NAMALWA (cell line): ENCODE data around the gene CCDC120.
A peak's percentile ranks its signal among the peaks of the same experiment; 100 is the strongest.

Experiments
- DNase-seq: peaks from one replicate; pipeline ENCODE4 v3.0.0-alpha.2; 2015; ENCODE audit warnings: low spot score

CCDC120 gene

DNA sequence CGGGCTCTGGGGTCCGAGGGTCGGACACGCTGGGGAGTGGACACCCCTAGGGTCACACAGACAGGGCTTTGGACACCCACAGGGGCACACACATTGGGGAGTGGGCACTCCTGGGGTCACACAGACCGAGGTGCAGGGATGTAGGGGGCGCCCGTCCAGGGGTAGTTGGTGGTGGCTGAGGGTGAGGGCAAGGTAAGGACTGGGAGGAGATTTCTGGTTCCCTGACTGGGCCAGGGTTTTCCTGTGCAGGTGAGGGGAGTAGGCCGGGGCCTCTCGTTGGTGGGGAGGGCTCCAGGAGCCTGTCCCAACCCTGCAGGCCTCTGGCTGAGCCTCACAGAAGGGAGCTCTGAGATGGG lies 42.8 kb downstream of the CCDC120 start:
- no peak for DNase-seq

- DNase-seq = no peak
These were observed 43.4 kb downstream of the CCDC120 start for GRCh38 chrX:49102190-49102589.

GRCh38 chrX:49103637-49104036 lies 44.8 kb downstream of the CCDC120 start:
- no peak for DNase-seq

- DNase-seq = no peak
These were observed 47.5 kb downstream of the CCDC120 start for GRCh38 chrX:49106296-49106695.

DNA sequence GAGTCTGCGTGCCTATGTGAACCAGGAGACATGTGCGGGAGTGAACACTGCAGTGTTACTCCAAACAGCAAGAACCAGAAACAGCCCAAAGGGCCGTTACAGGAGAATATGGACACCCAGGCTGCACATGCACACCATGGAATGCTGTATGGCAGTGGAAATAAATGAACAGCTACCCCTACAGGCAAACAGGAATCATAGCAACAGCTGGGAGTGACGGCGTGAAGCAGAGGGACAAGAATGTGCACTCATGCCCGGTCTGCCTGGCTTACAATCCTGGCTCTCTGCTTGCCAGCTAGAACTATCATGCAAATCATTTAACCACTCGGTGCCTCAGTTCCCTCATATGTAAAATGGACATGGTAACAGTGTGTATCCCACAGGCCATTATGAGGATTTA lies 48.1 kb downstream of the CCDC120 start:
- DNase-seq = peak; percentile 50

GRCh38 chrX:49108641-49109040 lies 49.8 kb downstream of the CCDC120 start:
- no peak for DNase-seq

DNA sequence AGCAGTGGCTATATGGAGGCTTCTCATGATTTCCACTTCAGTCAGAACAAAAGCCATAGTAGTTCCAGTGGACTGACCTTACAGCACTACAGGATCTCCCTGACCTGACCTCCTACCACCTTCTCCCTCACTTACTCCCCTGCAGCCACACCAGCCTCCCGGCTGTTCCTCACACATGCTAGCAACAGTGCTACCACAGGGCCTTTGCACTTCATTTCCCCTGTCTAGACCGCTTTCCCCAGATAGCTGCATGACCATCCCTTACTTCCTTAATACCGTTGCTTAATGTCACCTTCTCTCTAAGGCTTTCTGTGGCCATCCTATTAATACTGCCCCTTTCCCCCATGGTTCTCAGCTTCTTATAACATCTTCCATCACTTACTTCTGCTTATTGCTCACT lies 51.6 kb downstream of the CCDC120 start:
- no peak for DNase-seq

DNA sequence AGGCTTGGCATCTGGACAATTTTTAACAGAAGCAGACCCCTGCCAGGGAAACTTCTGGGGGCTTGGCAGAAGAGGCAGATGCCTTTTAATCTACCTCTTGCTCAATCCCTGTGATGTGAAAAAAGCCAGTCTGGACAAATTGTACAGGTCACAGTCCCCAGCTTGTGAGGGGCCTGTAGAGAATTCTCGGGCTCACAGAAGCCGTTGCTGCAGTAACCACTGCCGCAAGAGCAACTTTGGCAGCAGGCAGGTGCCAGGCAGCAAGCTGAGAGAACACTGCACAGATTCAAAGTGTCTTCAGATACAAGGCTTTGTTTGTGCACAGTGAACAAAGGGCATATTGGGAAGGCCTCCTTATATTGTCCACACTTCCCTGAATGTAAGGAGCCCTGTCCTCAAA lies 53.0 kb downstream of the CCDC120 start:
- DNase-seq = no peak

- DNase-seq = no peak
These were observed 57.3 kb downstream of the CCDC120 start for GRCh38 chrX:49116076-49116475.

DNA sequence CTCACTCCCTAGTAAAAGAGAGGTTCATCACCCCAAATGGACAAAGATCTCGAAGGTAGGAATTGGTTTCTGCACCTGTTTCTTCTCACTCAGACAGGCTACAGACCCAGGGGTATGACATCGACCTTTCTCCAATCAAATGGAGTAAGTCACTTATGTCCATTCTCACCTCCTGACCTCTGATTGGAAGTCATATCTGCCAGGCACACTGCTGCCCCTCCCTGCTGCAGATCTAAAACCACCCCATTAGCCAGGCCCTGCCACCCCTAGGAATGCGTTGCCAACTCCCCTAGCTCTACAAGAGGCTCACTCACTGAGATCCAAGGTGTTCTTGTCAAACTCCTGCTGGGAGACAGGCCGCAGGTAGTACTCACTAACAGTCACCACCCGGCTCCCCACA lies 57.9 kb downstream of the CCDC120 start:
- no peak for DNase-seq

- no peak for DNase-seq
These were observed 58.8 kb downstream of the CCDC120 start for GRCh38 chrX:49117581-49117980.
